DOHH2 (cell line): ENCODE measurements around the gene ONECUT3.

ENCODE experiments used
- H3F3A ChIP-seq: fragments of 200-600 bp; sonication (generic), shearing (Covaris generic); 2 replicates; pipeline ENCODE4 v1.6.0; 2016; ENCODE audit warnings: antibody characterized with exemption, mild to moderate bottlenecking; ENCODE audit not compliant: control insufficient read depth, insufficient read depth
- H3K27ac ChIP-seq: fragments of 200-600 bp; sonication (generic); 2 replicates; pipeline ENCODE4 v1.5.1; 2014; ENCODE audit warnings: low read depth, mild to moderate bottlenecking, low read length, moderate library complexity
- H3K27me3 ChIP-seq: fragments of 200-600 bp; sonication (generic); 2 replicates; pipeline ENCODE4 v1.6.1; 2014; ENCODE audit warnings: mild to moderate bottlenecking, low read length, mixed read lengths; ENCODE audit not compliant: control insufficient read depth
- H3K36me3 ChIP-seq: fragments of 200-600 bp; sonication (generic); 2 replicates; pipeline ENCODE4 v1.6.1; 2014; ENCODE audit warnings: mild to moderate bottlenecking, low read length, moderate library complexity, mixed read lengths; ENCODE audit not compliant: control insufficient read depth
- H3K4me1 ChIP-seq: fragments of 200-600 bp; sonication (generic); 2 replicates; pipeline ENCODE4 v1.6.1; 2014; ENCODE audit warnings: mild to moderate bottlenecking, low read length, mixed read lengths; ENCODE audit not compliant: control insufficient read depth
- H3K4me2 ChIP-seq: fragments of 200-600 bp; sonication (generic); 2 replicates; pipeline ENCODE4 v1.6.0; 2014; ENCODE audit warnings: mild to moderate bottlenecking, low read length, moderate library complexity
- H3K4me3 ChIP-seq: fragments of 200-600 bp; sonication (generic); 2 replicates; pipeline ENCODE4 v1.5.1; 2014; ENCODE audit warnings: mild to moderate bottlenecking, low read length, mixed read lengths
- H3K79me2 ChIP-seq: fragments of 200-600 bp; sonication (generic); 2 replicates; pipeline ENCODE4 v1.6.1; 2014; ENCODE audit warnings: mild to moderate bottlenecking, low read length, mixed read lengths; ENCODE audit not compliant: control insufficient read depth
- H3K9me2 ChIP-seq: fragments of 200-600 bp; sonication (generic); replicated peaks from 2 replicates; pipeline ENCODE4 v1.6.1; 2014; ENCODE audit warnings: mild to moderate bottlenecking, low read length, mixed read lengths; ENCODE audit not compliant: control insufficient read depth
- H3K9me3 ChIP-seq: fragments of 200-600 bp; sonication (generic); 2 replicates; pipeline ENCODE4 v1.6.1; 2014; ENCODE audit warnings: antibody characterized with exemption, low read length, mixed read lengths; ENCODE audit not compliant: control insufficient read depth, insufficient read depth
- H4K20me1 ChIP-seq: fragments of 200-600 bp; sonication (generic); 2 replicates; pipeline ENCODE4 v1.6.0; 2014; ENCODE audit warnings: low read depth, mild to moderate bottlenecking, antibody characterized with exemption, low read length, moderate library complexity; ENCODE audit not compliant: control insufficient read depth, insufficient read depth
- CTCF ChIP-seq: fragments of 200-600 bp; sonication (generic); IDR thresholded peaks from one replicate; pipeline ENCODE4 v1.5.1; 2014; ENCODE audit warnings: antibody characterized with exemption, mild to moderate bottlenecking, low read depth, low read length; ENCODE audit not compliant: poor library complexity, severe bottlenecking
- EZH2phosphoT487 ChIP-seq: fragments of 200-600 bp; sonication (generic); IDR thresholded peaks from 2 replicates; pipeline ENCODE4 v1.6.1; 2017; ENCODE audit warnings: borderline replicate concordance, mild to moderate bottlenecking, antibody characterized with exemption, low read length, moderate library complexity, mixed read lengths

ONECUT3 gene

GRCh38 chr19:1755467-1756171 lies 2.3 kb downstream of the ONECUT3 start:
- H3K4me1 ChIP-seq: no peaks in the 10 kb centered on the region
- H3F3A ChIP-seq: no peaks in the 10 kb centered on the region
- H3K79me2 ChIP-seq: no peaks in the 10 kb centered on the region
- H3K4me3 ChIP-seq: no peak overlapping the region
- peaks cover 69% of the 10 kb centered on the region for H3K27me3 ChIP-seq
- no peaks in the 10 kb centered on the region for H3K9me2 ChIP-seq
- H3K36me3 ChIP-seq: no peaks in the 10 kb centered on the region
- no peak overlapping the region for H3K27ac ChIP-seq
- no peak overlapping the region for H3K4me2 ChIP-seq
- H3K9me3 ChIP-seq: no peaks in the 10 kb centered on the region
- TF ChIP-seq CTCF (no peak), EZH2phosphoT487 (no peak)
- H4K20me1 ChIP-seq: no peaks in the 10 kb centered on the region

DNA sequence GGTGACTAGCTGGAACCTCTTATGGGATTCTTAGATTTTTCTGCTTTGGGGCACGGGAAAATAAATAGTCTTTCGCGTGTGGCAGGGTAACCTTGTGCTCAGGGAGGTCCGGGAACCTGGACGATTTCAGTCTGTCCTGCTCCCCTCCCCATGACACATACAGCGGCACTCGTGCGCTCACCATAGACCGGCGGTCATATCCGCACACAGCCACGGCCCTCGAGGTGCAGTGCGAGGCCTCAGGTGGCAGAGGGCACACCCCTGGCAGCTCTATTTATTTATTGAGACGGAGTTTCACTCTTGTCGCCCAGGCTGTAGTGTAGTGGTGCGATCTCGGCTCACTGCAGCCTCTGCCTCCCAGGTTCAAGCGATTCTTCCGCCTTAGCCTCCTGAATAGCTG lies 3.0 kb downstream of the ONECUT3 start:
- Histone ChIP-seq H3K27me3 (peaks cover 66% of the 10 kb centered on the region), H3K36me3 (no peaks in the 10 kb centered on the region), H4K20me1 (no peaks in the 10 kb centered on the region), H3K4me2 (no peak overlapping the region), H3K27ac (no peak overlapping the region), H3K9me3 (no peaks in the 10 kb centered on the region), H3K4me3 (no peak overlapping the region), H3K9me2 (no peaks in the 10 kb centered on the region), H3F3A (no peaks in the 10 kb centered on the region), H3K4me1 (no peaks in the 10 kb centered on the region), H3K79me2 (no peaks in the 10 kb centered on the region)
- TF ChIP-seq CTCF (no peak), EZH2phosphoT487 (no peak)

GRCh38 chr19:1756705-1757465 lies 3.6 kb downstream of the ONECUT3 start:
- Histone ChIP-seq H3K4me3 (no peak overlapping the region), H3K79me2 (no peaks in the 10 kb centered on the region), H3K27ac (no peak overlapping the region), H3K27me3 (peaks cover 66% of the 10 kb centered on the region), H4K20me1 (no peaks in the 10 kb centered on the region), H3K9me2 (no peaks in the 10 kb centered on the region), H3K4me2 (no peak overlapping the region), H3K36me3 (no peaks in the 10 kb centered on the region), H3F3A (no peaks in the 10 kb centered on the region), H3K4me1 (no peaks in the 10 kb centered on the region), H3K9me3 (no peaks in the 10 kb centered on the region)
- TF ChIP-seq EZH2phosphoT487: no peak
- no peak for TF ChIP-seq CTCF
